KBM-7 (cell line): Measurements from ENCODE around the gene PPM1H.

ENCODE experiments used
- DNase-seq: peaks from one replicate; pipeline ENCODE4 v3.0.0-alpha.2; 2015
- in situ Hi-C: fragments of 300-500 bp; cut with MboI; formaldehyde crosslinking; loops from 2 replicates; pipeline ENCODE4 v1.14.3; 2020; ENCODE audit warnings: low sequenced_read_pairs, low pct_unique_long_range_greater_than_20kb, mixed read lengths

Gene PPM1H

GRCh38 chr12:62787023-62787422 is 147.9 kb downstream of the PPM1H start:
- in situ Hi-C loops: loop anchor here (25.0 kb wide), 2 partner anchors 200 to 350 kb away; no protein-coding TSS in a partner anchor
- no peak for DNase-seq

GRCh38 chr12:62785941-62786559 is 148.9 kb downstream of the PPM1H start:
- in situ Hi-C loops: loop anchor here (25.0 kb wide), 2 partner anchors 199 to 349 kb away; no protein-coding TSS in a partner anchor

GRCh38 chr12:62784576-62784975 is 150.4 kb downstream of the PPM1H start:
- in situ Hi-C loops: loop anchor here (25.0 kb wide), 2 partner anchors 197 to 347 kb away; no protein-coding TSS in a partner anchor

More at GRCh38 chr12:62785941-62786559, 148.9 kb downstream of the PPM1H start:
- peak; percentile 62 for DNase-seq

GRCh38 chr12:62783881-62784280 is 151.1 kb downstream of the PPM1H start:
- in situ Hi-C loops: loop anchor here (25.0 kb wide), 2 partner anchors 197 to 347 kb away; no protein-coding TSS in a partner anchor
- no peak for DNase-seq

More at GRCh38 chr12:62784576-62784975, 150.4 kb downstream of the PPM1H start:
- DNase-seq: no peak

- no peak for DNase-seq
- in situ Hi-C loops: loop anchor here (25.0 kb wide), 2 partner anchors 194 to 344 kb away; no protein-coding TSS in a partner anchor
These were observed 153.6 kb downstream of the PPM1H start for GRCh38 chr12:62781136-62781880.

- in situ Hi-C loops: loop anchor here (25.0 kb wide), 2 partner anchors 192 to 342 kb away; no protein-coding TSS in a partner anchor
- DNase-seq: no peak
These were observed 155.5 kb downstream of the PPM1H start for GRCh38 chr12:62779488-62779887.

GRCh38 chr12:62778187-62778586 is 156.8 kb downstream of the PPM1H start:
- no peak for DNase-seq
- in situ Hi-C loops: loop anchor here (25.0 kb wide), 2 partner anchors 191 to 341 kb away; no protein-coding TSS in a partner anchor

- no peak for DNase-seq
- in situ Hi-C loops: loop anchor here (25.0 kb wide), 2 partner anchors 190 to 340 kb away; no protein-coding TSS in a partner anchor
These were observed 158.0 kb downstream of the PPM1H start for GRCh38 chr12:62776997-62777396.

- no peak for DNase-seq
- in situ Hi-C loops: loop anchor here (25.0 kb wide), 2 partner anchors 189 to 339 kb away; no protein-coding TSS in a partner anchor
These were observed 158.4 kb downstream of the PPM1H start for GRCh38 chr12:62776575-62776974.

GRCh38 chr12:62774794-62775193 is 160.2 kb downstream of the PPM1H start:
- in situ Hi-C loops: loop anchor here (25.0 kb wide), 2 partner anchors 187 to 337 kb away; no protein-coding TSS in a partner anchor
- peak; percentile 27 for DNase-seq

- DNase-seq: no peak
These were observed 162.5 kb downstream of the PPM1H start for GRCh38 chr12:62772416-62772955.

GRCh38 chr12:62771828-62772227 is 163.1 kb downstream of the PPM1H start:
- in situ Hi-C loops: no loop called here
- DNase-seq: no peak

More at GRCh38 chr12:62772416-62772955, 162.5 kb downstream of the PPM1H start:
- in situ Hi-C loops: no loop called here

- no peak for DNase-seq
- in situ Hi-C loops: no loop called here
These were observed 164.6 kb downstream of the PPM1H start for GRCh38 chr12:62770381-62770780.

GRCh38 chr12:62769076-62769619 is 165.8 kb downstream of the PPM1H start:
- in situ Hi-C loops: no loop called here

GRCh38 chr12:62767946-62768345 is 167.0 kb downstream of the PPM1H start:
- DNase-seq: no peak
- in situ Hi-C loops: no loop called here

More at GRCh38 chr12:62769076-62769619, 165.8 kb downstream of the PPM1H start:
- DNase-seq: no peak

GRCh38 chr12:62767496-62767895 is 167.5 kb downstream of the PPM1H start:
- DNase-seq: no peak
- in situ Hi-C loops: no loop called here

- in situ Hi-C loops: no loop called here
- no peak for DNase-seq
These were observed 168.5 kb downstream of the PPM1H start for GRCh38 chr12:62766496-62766895.

- in situ Hi-C loops: no loop called here
- DNase-seq: no peak
These were observed 170.9 kb downstream of the PPM1H start for GRCh38 chr12:62763861-62764645.
